ENCODE results near the gene CX3CR1.
"Not testable (repeated sequence)": the region's sequence is repeated elsewhere in the genome, so short reads cannot be mapped to it uniquely, and the experiment has no call there.

CX3CR1 gene

GRCh38 chr3:39232859-39233258, 47.0 kb downstream of the CX3CR1 start:
- H3K9ac ChIP-seq (ENCODE audit: insufficient read length, low read depth): no peak overlapping the region
- no peak overlapping the region for H3K4me3 ChIP-seq (ENCODE audit: insufficient read length, low read depth)
- H3K27me3 ChIP-seq (ENCODE audit: insufficient read depth, insufficient read length): no peaks in the 10 kb centered on the region
- no peaks in the 10 kb centered on the region for H3K4me1 ChIP-seq (ENCODE audit: insufficient read depth, insufficient read length)
- no peak for DNase-seq (ENCODE audit: low read depth, low spot score)
- peaks cover 8% of the 10 kb centered on the region; the same call in 1 of the 2 replicates for H3K9me3 ChIP-seq (ENCODE audit: insufficient read depth, low read length)
- H3K36me3 ChIP-seq (ENCODE audit: insufficient read depth, insufficient read length, low read length): no peaks in the 10 kb centered on the region
- TF ChIP-seq SUZ12 (IDR thresholded peaks at IDR 0.05; ENCODE audit: extremely low read depth, insufficient read depth, insufficient read length): no peak
- TF ChIP-seq ZNF274 (IDR thresholded peaks at IDR 0.05; ENCODE audit: low read depth, low read length): no peak
- TF ChIP-seq YY1 (IDR thresholded peaks at IDR 0.05; ENCODE audit: insufficient read depth, insufficient read length): no peak

- Histone ChIP-seq H3K9ac (ENCODE audit: insufficient read length, low read depth) (no peak overlapping the region), H3K27me3 (ENCODE audit: insufficient read depth, insufficient read length) (no peaks in the 10 kb centered on the region), H3K4me1 (ENCODE audit: insufficient read depth, insufficient read length) (no peaks in the 10 kb centered on the region), H3K4me3 (ENCODE audit: insufficient read length, low read depth) (no peak overlapping the region), H3K36me3 (ENCODE audit: insufficient read depth, insufficient read length, low read length) (no peaks in the 10 kb centered on the region), H3K9me3 (ENCODE audit: insufficient read depth, low read length) (peaks cover 8% of the 10 kb centered on the region)
- TF ChIP-seq SUZ12 (IDR thresholded peaks at IDR 0.05; ENCODE audit: extremely low read depth, insufficient read depth, insufficient read length): no peak
- TF ChIP-seq ZNF274 (IDR thresholded peaks at IDR 0.05; ENCODE audit: low read depth, low read length): no peak
- TF ChIP-seq YY1 (IDR thresholded peaks at IDR 0.05; ENCODE audit: insufficient read depth, insufficient read length): no peak
- DNase-seq (ENCODE audit: low read depth, low spot score): no peak
These were observed 49.4 kb downstream of the CX3CR1 start for GRCh38 chr3:39230453-39230852.

- Histone ChIP-seq H3K4me3 (ENCODE audit: insufficient read length, low read depth) (no peak overlapping the region), H3K27me3 (ENCODE audit: insufficient read depth, insufficient read length) (no peaks in the 10 kb centered on the region), H3K36me3 (ENCODE audit: insufficient read depth, insufficient read length, low read length) (no peaks in the 10 kb centered on the region), H3K4me1 (ENCODE audit: insufficient read depth, insufficient read length) (no peaks in the 10 kb centered on the region), H3K9ac (ENCODE audit: insufficient read length, low read depth) (no peak overlapping the region), H3K9me3 (ENCODE audit: insufficient read depth, low read length) (peaks cover 8% of the 10 kb centered on the region)
- TF ChIP-seq ZNF274 (IDR thresholded peaks at IDR 0.05; ENCODE audit: low read depth, low read length): no peak
- TF ChIP-seq SUZ12 (IDR thresholded peaks at IDR 0.05; ENCODE audit: extremely low read depth, insufficient read depth, insufficient read length): no peak
- TF ChIP-seq YY1 (IDR thresholded peaks at IDR 0.05; ENCODE audit: insufficient read depth, insufficient read length): no peak
- DNase-seq (ENCODE audit: low read depth, low spot score): no peak
These were observed 51.3 kb downstream of the CX3CR1 start for GRCh38 chr3:39228496-39228895.

GRCh38 chr3:39227596-39227995, 52.2 kb downstream of the CX3CR1 start:
- not testable (repeated sequence) for H3K9me3 ChIP-seq (ENCODE audit: insufficient read depth, low read length); H3K4me3 ChIP-seq (ENCODE audit: insufficient read length, low read depth); H3K36me3 ChIP-seq (ENCODE audit: insufficient read depth, insufficient read length, low read length); H3K27me3 ChIP-seq (ENCODE audit: insufficient read depth, insufficient read length); DNase-seq (ENCODE audit: low read depth, low spot score); H3K9ac ChIP-seq (ENCODE audit: insufficient read length, low read depth); H3K4me1 ChIP-seq (ENCODE audit: insufficient read depth, insufficient read length)

- no peak overlapping the region for H3K9ac ChIP-seq (ENCODE audit: insufficient read length, low read depth)
- H3K4me1 ChIP-seq (ENCODE audit: insufficient read depth, insufficient read length): no peaks in the 10 kb centered on the region
- H3K9me3 ChIP-seq (ENCODE audit: insufficient read depth, low read length): peaks cover 8% of the 10 kb centered on the region
- no peak overlapping the region for H3K4me3 ChIP-seq (ENCODE audit: insufficient read length, low read depth)
- DNase-seq (ENCODE audit: low read depth, low spot score): no peak
- no peaks in the 10 kb centered on the region for H3K36me3 ChIP-seq (ENCODE audit: insufficient read depth, insufficient read length, low read length)
- TF ChIP-seq ZNF274 (IDR thresholded peaks at IDR 0.05; ENCODE audit: low read depth, low read length): no peak
- TF ChIP-seq SUZ12 (IDR thresholded peaks at IDR 0.05; ENCODE audit: extremely low read depth, insufficient read depth, insufficient read length): no peak
- TF ChIP-seq YY1 (IDR thresholded peaks at IDR 0.05; ENCODE audit: insufficient read depth, insufficient read length): no peak
- no peaks in the 10 kb centered on the region for H3K27me3 ChIP-seq (ENCODE audit: insufficient read depth, insufficient read length)
These were observed 53.6 kb downstream of the CX3CR1 start for GRCh38 chr3:39226106-39226741.

- DNase-seq (ENCODE audit: low read depth, low spot score): no peak
- Histone ChIP-seq H3K36me3 (ENCODE audit: insufficient read depth, insufficient read length, low read length) (no peaks in the 10 kb centered on the region), H3K9me3 (ENCODE audit: insufficient read depth, low read length) (no peaks in the 10 kb centered on the region; the same call in 1 of the 2 replicates), H3K4me3 (ENCODE audit: insufficient read length, low read depth) (no peak overlapping the region), H3K9ac (ENCODE audit: insufficient read length, low read depth) (no peak overlapping the region), H3K4me1 (ENCODE audit: insufficient read depth, insufficient read length) (no peaks in the 10 kb centered on the region), H3K27me3 (ENCODE audit: insufficient read depth, insufficient read length) (no peaks in the 10 kb centered on the region)
- TF ChIP-seq YY1 (IDR thresholded peaks at IDR 0.05; ENCODE audit: insufficient read depth, insufficient read length) (no peak), ZNF274 (IDR thresholded peaks at IDR 0.05; ENCODE audit: low read depth, low read length) (no peak), SUZ12 (IDR thresholded peaks at IDR 0.05; ENCODE audit: extremely low read depth, insufficient read depth, insufficient read length) (no peak)
These were observed 55.5 kb downstream of the CX3CR1 start for GRCh38 chr3:39224288-39224687.

GRCh38 chr3:39222939-39223338, 56.9 kb downstream of the CX3CR1 start:
- H3K4me3 ChIP-seq (ENCODE audit: insufficient read length, low read depth): no peak overlapping the region
- no peaks in the 10 kb centered on the region for H3K27me3 ChIP-seq (ENCODE audit: insufficient read depth, insufficient read length)
- no peak for DNase-seq (ENCODE audit: low read depth, low spot score)
- no peaks in the 10 kb centered on the region for H3K4me1 ChIP-seq (ENCODE audit: insufficient read depth, insufficient read length)
- TF ChIP-seq SUZ12 (IDR thresholded peaks at IDR 0.05; ENCODE audit: extremely low read depth, insufficient read depth, insufficient read length) (no peak), ZNF274 (IDR thresholded peaks at IDR 0.05; ENCODE audit: low read depth, low read length) (no peak), YY1 (IDR thresholded peaks at IDR 0.05; ENCODE audit: insufficient read depth, insufficient read length) (no peak)
- H3K36me3 ChIP-seq (ENCODE audit: insufficient read depth, insufficient read length, low read length): no peaks in the 10 kb centered on the region
- H3K9me3 ChIP-seq (ENCODE audit: insufficient read depth, low read length): no peaks in the 10 kb centered on the region; the same call in 1 of the 2 replicates
- H3K9ac ChIP-seq (ENCODE audit: insufficient read length, low read depth): no peak overlapping the region

Measured in NT2/D1 (cell line).